A549 (cell line): Measurements from ENCODE around the gene KRTAP5-5. TPM values are rescaled to one million over a fixed set of nuclear protein-coding genes. Genes with fewer than 3 reads are reported as not detected.

ENCODE experiments used
- ATAC-seq, 2 experiments: fragments of 200-7000 bp in 1 of 2; fragments of >200 bp in 1 of 2; cut with Nextera tagmentation in 1 of 2; cut with Tn5 transposase in 1 of 2; 3 replicates each; pipeline versions ENCODE4 v1.8.0 to v1.9.1; 2018 to 2020; ENCODE audit warnings: mild to moderate bottlenecking in 1 of 2, moderate library complexity in 1 of 2
- CTCF ChIA-PET: fragments of 300-600 bp; sonication (Branson Sonifier 250); formaldehyde crosslinking; extraction: SDS; loops from one replicate; lab custom pipeline; 2021; ENCODE audit warnings: antibody characterized with exemption, inconsistent platforms; lab: Yijun Ruan, JAX
- POLR2A ChIA-PET: fragments of 350-600 bp; formaldehyde crosslinking; extraction: SDS; loops from one replicate; lab custom pipeline; 2021; ENCODE audit warnings: antibody characterized with exemption, inconsistent platforms; lab: Yijun Ruan, JAX
- DNase-seq, 2 experiments: peaks; one replicate each; pipeline versions ENCODE4 v3.0.0 to v3.0.0-alpha.2; 2011 to 2016; ENCODE audit warnings: low read depth in 1 of 2, low spot score in 1 of 2
- FAIRE-seq: peaks from 2 replicates; lab custom pipeline; 2011; peaks lifted over from hg19 to GRCh38; lab: Jason Lieb, UNC
- H3K27ac ChIP-seq, 2 experiments: fragments of >200 bp; sonication (Bioruptor Twin); formaldehyde crosslinking; 3 replicates each; pipeline ENCODE4 v1.5.1; 2016 to 2017
- H3K4me1 ChIP-seq: fragments of >200 bp; sonication (Bioruptor Twin); formaldehyde crosslinking; 3 replicates; pipeline ENCODE4 v1.6.1; 2016
- H3K4me2 ChIP-seq: fragments of >200 bp; sonication (Bioruptor Twin); formaldehyde crosslinking; 3 replicates; pipeline ENCODE4 v1.6.1; 2016
- H3K4me3 ChIP-seq: fragments of >200 bp; sonication (Bioruptor Twin); formaldehyde crosslinking; 3 replicates; pipeline ENCODE4 v1.5.1; 2016
- H3K9me3 ChIP-seq: fragments of >200 bp; sonication (Bioruptor Twin); formaldehyde crosslinking; 3 replicates; pipeline ENCODE4 v1.6.1; 2016
- HDAC2 ChIP-seq: fragments of 200-600 bp; sonication (generic); IDR thresholded peaks from 2 replicates; pipeline ENCODE4 v1.6.1; 2016
- HOXA7 ChIP-seq: fragments of 250-450 bp; sonication (Bioruptor Pico); IDR thresholded peaks from 2 replicates; pipeline ENCODE4 v1.5.0; 2020; ENCODE audit warnings: mild to moderate bottlenecking, moderate library complexity
- HOXB13 ChIP-seq: fragments of 250-450 bp; sonication (Bioruptor Pico); IDR thresholded peaks from 2 replicates; pipeline ENCODE4 v1.5.0; 2020; ENCODE audit warnings: low read depth, mild to moderate bottlenecking, moderate library complexity
- JUNB ChIP-seq: fragments of >200 bp; sonication (Bioruptor Twin); formaldehyde crosslinking; IDR thresholded peaks from 2 replicates; pipeline ENCODE4 v1.6.1; 2016
- MAFK ChIP-seq: fragments of 450-650 bp; IDR thresholded peaks from 2 replicates; pipeline ENCODE4 v1.6.1; 2014; ENCODE audit not compliant: partially characterized antibody
- MYC ChIP-seq: IDR thresholded peaks from 2 replicates; pipeline ENCODE4 v1.6.1; 2012; ENCODE audit warnings: mild to moderate bottlenecking, inconsistent platforms, low read length, improper control_type of control experiment, borderline replicate concordance
- NPAS2 ChIP-seq: fragments of 250-450 bp; sonication (Bioruptor Pico); IDR thresholded peaks from 2 replicates; pipeline ENCODE4 v1.8.0; 2022; ENCODE audit warnings: mild to moderate bottlenecking, moderate library complexity, borderline replicate concordance
- NR3C1 ChIP-seq: fragments of >200 bp; sonication (Bioruptor Twin); formaldehyde crosslinking; IDR thresholded peaks from 3 replicates; pipeline ENCODE4 v1.6.1; 2017
- PHF8 ChIP-seq: fragments of 200-600 bp; sonication (generic); IDR thresholded peaks from 2 replicates; pipeline ENCODE4 v1.6.1; 2016; ENCODE audit warnings: low read depth, mild to moderate bottlenecking, antibody characterized with exemption, moderate library complexity, borderline replicate concordance
- POLR2A ChIP-seq: IDR thresholded peaks from 2 replicates; pipeline ENCODE4 v1.6.1; 2012; ENCODE audit warnings: mild to moderate bottlenecking, low read length
- POLR2AphosphoS2 ChIP-seq: conservative IDR thresholded peaks from 2 replicates; pipeline ENCODE4 v1.6.1; 2012; ENCODE audit warnings: low read length, improper control_type of control experiment, inconsistent platforms
- RAD21 ChIP-seq, 2 experiments: fragments of >200 bp in 1 of 2; sonication (Bioruptor Twin) in 1 of 2; formaldehyde crosslinking in 1 of 2; IDR thresholded peaks in 1 of 2; conservative IDR thresholded peaks in 1 of 2; 2 replicates in 1 of 2; 3 replicates in 1 of 2; pipeline ENCODE4 v1.6.1; 2012 to 2018; ENCODE audit warnings: inconsistent platforms in 1 of 2
- RNF2 ChIP-seq: fragments of 200-600 bp; sonication (generic); IDR thresholded peaks from 2 replicates; pipeline ENCODE4 v1.6.1; 2016; ENCODE audit warnings: low read depth, mild to moderate bottlenecking, antibody characterized with exemption, moderate library complexity, borderline replicate concordance
- SMC3 ChIP-seq: fragments of >200 bp; sonication (Bioruptor Twin); formaldehyde crosslinking; IDR thresholded peaks from 3 replicates; pipeline ENCODE4 v1.6.1; 2018; ENCODE audit warnings: inconsistent platforms
- SREBF2 ChIP-seq: fragments of 450-650 bp; IDR thresholded peaks from 2 replicates; pipeline ENCODE4 v1.6.1; 2014; ENCODE audit warnings: mild to moderate bottlenecking, moderate library complexity
- TFCP2L1 ChIP-seq: fragments of 250-450 bp; sonication (Bioruptor Pico); IDR thresholded peaks from 2 replicates; pipeline ENCODE4 v1.5.0; 2021; ENCODE audit warnings: mild to moderate bottlenecking
- ZFP36 ChIP-seq: fragments of 450-650 bp; IDR thresholded peaks from 2 replicates; pipeline ENCODE4 v1.6.1; 2014; ENCODE audit warnings: borderline replicate concordance; ENCODE audit not compliant: partially characterized antibody
- WGBS: methylation state at CpG from one replicate; pipeline ENCODE4 v1.1.6; 2017; ENCODE audit errors: missing lambda C conversion rate; 5-methylcytosine and 5-hydroxymethylcytosine counted together
- polyA plus RNA-seq, 4 experiments: library from polyadenylated mRNA; depleted of rRNA in 3 of 4; stranded (reverse); fragments of >200 nt; fragmentation: RNase III in 1 of 4; extraction: RNeasy Plus Mini Kit Qiagen cat#74134 plus additional on column Dnase treatment in 1 of 4; gene quantifications; 2 replicates in 3 of 4; 3 replicates in 1 of 4; pipeline ENCODE4 v1.2.3, GENCODE V29; 2011 to 2017
- TF ChIP-seq, protein P1 (sequence below): IDR thresholded peaks from 2 replicates; pipeline ENCODE4 v1.6.1; 2012
- TF ChIP-seq, protein P2 (sequence below): fragments of >200 bp; sonication (Bioruptor Twin); formaldehyde crosslinking; IDR thresholded peaks from 3 replicates; pipeline ENCODE4 v1.5.1; 2016
- TF ChIP-seq, protein P3 (sequence below): IDR thresholded peaks from 2 replicates; pipeline ENCODE4 v1.6.1; 2012
- TF ChIP-seq, protein P4 (sequence below): fragments of >200 bp; sonication (Bioruptor Twin); formaldehyde crosslinking; IDR thresholded peaks from 2 replicates; pipeline ENCODE4 v1.6.1; 2016
- TF ChIP-seq, protein P5 (sequence below): fragments of 250-450 bp; sonication (Bioruptor Pico); IDR thresholded peaks from 2 replicates; pipeline ENCODE4 v1.5.0; 2021; ENCODE audit warnings: mild to moderate bottlenecking, moderate library complexity, borderline replicate concordance

Gene KRTAP5-5
- polyA plus RNA-seq, 2 of the 4 experiments (the other 2 are of a cell fraction), result not detected

DNA sequence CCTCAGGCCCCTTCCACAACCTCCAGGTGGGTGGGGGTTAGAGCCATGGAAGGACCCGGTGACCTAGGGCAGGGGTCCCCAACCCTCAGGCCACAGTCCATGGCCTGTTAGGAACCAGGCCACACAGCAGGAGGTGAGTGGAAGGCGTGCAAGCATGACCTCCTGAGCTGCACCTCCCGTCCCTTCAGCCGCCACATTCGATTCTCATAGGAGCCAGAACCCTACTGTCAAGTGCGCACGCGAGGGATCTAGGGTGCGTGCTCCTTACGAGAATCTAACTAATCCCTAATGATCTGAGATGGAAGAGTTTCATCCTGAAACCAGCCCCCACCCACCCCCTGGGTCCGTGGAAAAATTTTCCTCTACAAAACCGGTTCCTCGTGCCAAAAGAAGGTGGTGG, 4.0 kb upstream of the KRTAP5-5 start (continued):
- TF ChIP-seq TFCP2L1 (CRISPR knock-in tag) (no peak), MAFK (no peak), NR3C1 (no peak), HDAC2 (no peak), ZFP36 (no peak), PHF8 (no peak)
- TF ChIP-seq, protein P1, sequence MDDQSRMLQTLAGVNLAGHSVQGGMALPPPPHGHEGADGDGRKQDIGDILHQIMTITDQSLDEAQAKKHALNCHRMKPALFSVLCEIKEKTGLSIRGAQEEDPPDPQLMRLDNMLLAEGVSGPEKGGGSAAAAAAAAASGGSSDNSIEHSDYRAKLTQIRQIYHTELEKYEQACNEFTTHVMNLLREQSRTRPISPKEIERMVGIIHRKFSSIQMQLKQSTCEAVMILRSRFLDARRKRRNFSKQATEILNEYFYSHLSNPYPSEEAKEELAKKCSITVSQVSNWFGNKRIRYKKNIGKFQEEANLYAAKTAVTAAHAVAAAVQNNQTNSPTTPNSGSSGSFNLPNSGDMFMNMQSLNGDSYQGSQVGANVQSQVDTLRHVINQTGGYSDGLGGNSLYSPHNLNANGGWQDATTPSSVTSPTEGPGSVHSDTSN, result no peak
- TF ChIP-seq, protein P2, sequence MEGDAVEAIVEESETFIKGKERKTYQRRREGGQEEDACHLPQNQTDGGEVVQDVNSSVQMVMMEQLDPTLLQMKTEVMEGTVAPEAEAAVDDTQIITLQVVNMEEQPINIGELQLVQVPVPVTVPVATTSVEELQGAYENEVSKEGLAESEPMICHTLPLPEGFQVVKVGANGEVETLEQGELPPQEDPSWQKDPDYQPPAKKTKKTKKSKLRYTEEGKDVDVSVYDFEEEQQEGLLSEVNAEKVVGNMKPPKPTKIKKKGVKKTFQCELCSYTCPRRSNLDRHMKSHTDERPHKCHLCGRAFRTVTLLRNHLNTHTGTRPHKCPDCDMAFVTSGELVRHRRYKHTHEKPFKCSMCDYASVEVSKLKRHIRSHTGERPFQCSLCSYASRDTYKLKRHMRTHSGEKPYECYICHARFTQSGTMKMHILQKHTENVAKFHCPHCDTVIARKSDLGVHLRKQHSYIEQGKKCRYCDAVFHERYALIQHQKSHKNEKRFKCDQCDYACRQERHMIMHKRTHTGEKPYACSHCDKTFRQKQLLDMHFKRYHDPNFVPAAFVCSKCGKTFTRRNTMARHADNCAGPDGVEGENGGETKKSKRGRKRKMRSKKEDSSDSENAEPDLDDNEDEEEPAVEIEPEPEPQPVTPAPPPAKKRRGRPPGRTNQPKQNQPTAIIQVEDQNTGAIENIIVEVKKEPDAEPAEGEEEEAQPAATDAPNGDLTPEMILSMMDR, result no peak

DNA sequence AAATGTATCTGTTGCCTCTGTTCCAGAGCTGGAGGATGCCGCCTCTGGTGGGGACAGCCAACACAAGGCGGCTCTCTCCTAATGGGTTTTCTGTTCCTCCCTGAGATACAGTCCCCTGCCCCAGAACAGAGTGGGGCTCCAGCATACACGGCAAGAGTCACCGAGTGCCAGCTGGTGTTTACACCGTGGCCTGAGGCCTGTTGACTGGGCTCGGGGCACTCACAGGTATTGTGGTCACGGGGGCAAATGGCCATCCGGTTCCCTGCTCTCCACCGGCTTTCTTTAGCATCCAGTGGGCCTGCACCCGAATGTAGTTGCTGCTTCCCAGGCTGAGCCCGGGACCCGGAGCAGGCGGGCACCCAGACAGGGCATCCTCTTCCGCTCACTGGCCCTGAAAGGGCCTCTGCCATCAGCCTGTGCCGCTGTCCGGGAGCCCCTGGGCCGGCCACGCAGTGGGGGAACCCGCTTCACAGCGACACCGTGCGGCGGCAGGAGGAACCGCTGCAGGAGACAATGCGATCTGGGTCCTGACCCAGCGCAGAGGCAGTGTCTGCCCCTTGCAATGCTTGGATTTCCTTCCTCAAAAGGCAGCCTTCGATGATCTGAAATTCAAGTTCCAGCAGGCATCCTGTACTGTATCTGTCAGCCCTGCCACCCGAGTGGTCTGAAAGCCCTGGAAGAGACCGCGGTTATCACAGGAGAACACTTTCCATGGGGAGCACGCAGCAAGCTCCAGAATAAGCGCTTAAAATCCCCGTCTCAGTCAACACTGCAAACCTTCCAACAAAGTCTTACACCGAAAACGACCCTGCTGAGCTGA, 859 bp upstream of the KRTAP5-5 start:
- ATAC-seq, result peak; percentile 84 to 97
- H3K4me1 ChIP-seq, result no peaks in the 10 kb centered on the region
- POLR2A ChIA-PET, result no interaction called here
- peak overlapping the region; percentile 37; the same call in 1 of the 3 replicates for H3K4me2 ChIP-seq
- WGBS, result 34% methylated on average over 31 of the region's 35 CpGs
- FAIRE-seq, result no peak
- peak; percentile 44 to 83 for DNase-seq
- H3K4me3 ChIP-seq, result no peak overlapping the region
- no peak overlapping the region for H3K27ac ChIP-seq
- no peaks in the 10 kb centered on the region for H3K9me3 ChIP-seq
- peak; percentile 63 for TF ChIP-seq SMC3
- TF ChIP-seq POLR2AphosphoS2, result no peak
- peak; percentile 52 to 68 for TF ChIP-seq RAD21 (conservative IDR thresholded peaks at IDR 0.05 in 1 of 2, IDR thresholded peaks at IDR 0.05 in 1 of 2)
- TF ChIP-seq NPAS2 (CRISPR knock-in tag), result no peak
- TF ChIP-seq JUNB, result no peak
- TF ChIP-seq MYC, result no peak
- TF ChIP-seq, protein P2, result peak; percentile 82
- TF ChIP-seq, all 56 proteins: peak for 3
- CTCF ChIA-PET, result interaction anchor here (0.6 to 6.9 kb wide), 25 partner anchors 11 to 369 kb away, joined by 3 to 54 read pairs (median 3); partner anchors contain the start of gene KRTAP5-2

DNA sequence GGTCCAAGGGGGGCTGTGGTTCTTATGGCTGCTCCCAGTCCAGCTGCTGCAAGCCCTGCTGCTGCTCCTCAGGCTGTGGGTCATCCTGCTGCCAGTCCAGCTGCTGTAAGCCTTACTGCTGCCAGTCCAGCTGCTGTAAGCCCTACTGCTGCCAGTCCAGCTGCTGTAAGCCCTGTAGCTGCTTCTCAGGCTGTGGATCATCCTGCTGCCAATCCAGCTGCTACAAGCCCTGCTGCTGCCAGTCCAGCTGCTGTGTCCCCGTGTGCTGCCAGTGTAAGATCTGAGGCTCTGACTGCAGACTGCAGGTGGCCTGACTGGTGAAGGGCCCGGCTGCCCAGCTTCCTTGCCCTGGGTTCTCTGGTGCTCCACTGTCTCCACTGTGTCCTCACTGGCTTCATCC, 696 bp downstream of the KRTAP5-5 start:
- WGBS, result 33% methylated on average over 2 of the region's 2 CpGs
- TF ChIP-seq, protein P3, sequence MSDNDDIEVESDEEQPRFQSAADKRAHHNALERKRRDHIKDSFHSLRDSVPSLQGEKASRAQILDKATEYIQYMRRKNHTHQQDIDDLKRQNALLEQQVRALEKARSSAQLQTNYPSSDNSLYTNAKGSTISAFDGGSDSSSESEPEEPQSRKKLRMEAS, result no peak
- TF ChIP-seq SREBF2 (no peak), RNF2 (no peak), JUNB (no peak), SMC3 (no peak), HOXA7 (no peak), MAFK (no peak), POLR2A (no peak), HOXB13 (CRISPR knock-in tag) (no peak)
- TF ChIP-seq, protein P4, sequence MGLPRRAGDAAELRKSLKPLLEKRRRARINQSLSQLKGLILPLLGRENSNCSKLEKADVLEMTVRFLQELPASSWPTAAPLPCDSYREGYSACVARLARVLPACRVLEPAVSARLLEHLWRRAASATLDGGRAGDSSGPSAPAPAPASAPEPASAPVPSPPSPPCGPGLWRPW, result no peak
- TF ChIP-seq, protein P5, sequence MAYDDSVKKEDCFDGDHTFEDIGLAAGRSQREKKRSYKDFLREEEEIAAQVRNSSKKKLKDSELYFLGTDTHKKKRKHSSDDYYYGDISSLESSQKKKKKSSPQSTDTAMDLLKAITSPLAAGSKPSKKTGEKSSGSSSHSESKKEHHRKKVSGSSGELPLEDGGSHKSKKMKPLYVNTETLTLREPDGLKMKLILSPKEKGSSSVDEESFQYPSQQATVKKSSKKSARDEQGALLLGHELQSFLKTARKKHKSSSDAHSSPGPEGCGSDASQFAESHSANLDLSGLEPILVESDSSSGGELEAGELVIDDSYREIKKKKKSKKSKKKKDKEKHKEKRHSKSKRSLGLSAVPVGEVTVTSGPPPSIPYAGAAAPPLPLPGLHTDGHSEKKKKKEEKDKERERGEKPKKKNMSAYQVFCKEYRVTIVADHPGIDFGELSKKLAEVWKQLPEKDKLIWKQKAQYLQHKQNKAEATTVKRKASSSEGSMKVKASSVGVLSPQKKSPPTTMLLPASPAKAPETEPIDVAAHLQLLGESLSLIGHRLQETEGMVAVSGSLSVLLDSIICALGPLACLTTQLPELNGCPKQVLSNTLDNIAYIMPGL (CRISPR knock-in tag), result no peak
- TF ChIP-seq, all 56 proteins: peak for 0
- FAIRE-seq, result no peak
- DNase-seq, result no peak
- ChIA-PET CTCF (interaction anchor here (0.6 to 6.9 kb wide), 8 partner anchors 10 to 521 kb away, joined by 4 to 47 read pairs (median 7); partner anchors contain the start of gene DUSP8), POLR2A (interaction anchor here (0.7 kb wide), 1 partner anchor 525 kb away, joined by 5 read pairs; no protein-coding TSS in a partner anchor)
- H3K4me2 ChIP-seq, result no peak overlapping the region
- no peak overlapping the region for H3K4me3 ChIP-seq
- no peak for ATAC-seq
- H3K4me1 ChIP-seq, result no peaks in the 10 kb centered on the region
- H3K9me3 ChIP-seq, result no peaks in the 10 kb centered on the region
- H3K27ac ChIP-seq, result no peak overlapping the region
